NCI-H446 treated with DMSO at 0.1 percent for 48 hours (cell line): ENCODE data around the gene ADGRG3.
"Not testable (repeated sequence)": the region's sequence is repeated elsewhere in the genome, so short reads cannot be mapped to it uniquely, and the experiment has no call there.

Experiments used
- DNase-seq: peaks from one replicate; lab custom pipeline; 2025; lab: John Stamatoyannopoulos, UW

The ADGRG3 gene

GRCh38 chr16:57697896-57698537 is 29.9 kb downstream of the ADGRG3 start:
- no peak for DNase-seq

- DNase-seq = no peak
Measured at GRCh38 chr16:57698812-57699405, 30.8 kb downstream of the ADGRG3 start.

GRCh38 chr16:57699481-57699880 is 31.4 kb downstream of the ADGRG3 start:
- no peak for DNase-seq

GRCh38 chr16:57699899-57700298 is 31.8 kb downstream of the ADGRG3 start:
- no peak for DNase-seq

GRCh38 chr16:57700781-57701551 is 32.9 kb downstream of the ADGRG3 start:
- DNase-seq = no peak

GRCh38 chr16:57701759-57702371 is 33.8 kb downstream of the ADGRG3 start:
- no peak for DNase-seq

GRCh38 chr16:57703416-57704010 is 35.4 kb downstream of the ADGRG3 start:
- no peak for DNase-seq

- DNase-seq = no peak
Measured at GRCh38 chr16:57704011-57704904, 36.2 kb downstream of the ADGRG3 start.

GRCh38 chr16:57704905-57705852 is 37.1 kb downstream of the ADGRG3 start:
- DNase-seq = no peak

GRCh38 chr16:57706717-57707116 is 38.6 kb downstream of the ADGRG3 start:
- no peak for DNase-seq

- no peak for DNase-seq
Measured at GRCh38 chr16:57707331-57707730, 39.2 kb downstream of the ADGRG3 start.

GRCh38 chr16:57708168-57708567 is 40.1 kb downstream of the ADGRG3 start:
- DNase-seq = no peak

GRCh38 chr16:57709663-57710062 is 41.6 kb downstream of the ADGRG3 start:
- DNase-seq = no peak

- DNase-seq = peak; percentile 30
Measured at GRCh38 chr16:57711346-57711745, 43.2 kb downstream of the ADGRG3 start.

GRCh38 chr16:57711993-57712392 is 43.9 kb downstream of the ADGRG3 start:
- DNase-seq = no peak

GRCh38 chr16:57712569-57712968 is 44.5 kb downstream of the ADGRG3 start:
- not testable (repeated sequence) for DNase-seq

GRCh38 chr16:57713596-57713995 is 45.5 kb downstream of the ADGRG3 start:
- no peak for DNase-seq

GRCh38 chr16:57714047-57714446 is 45.9 kb downstream of the ADGRG3 start:
- DNase-seq = no peak

GRCh38 chr16:57720142-57720575 is 52.1 kb downstream of the ADGRG3 start:
- DNase-seq = no peak
